ENCODE measurements around the gene CDH23. TPM values are rescaled to one million over a fixed set of nuclear protein-coding genes. Genes with fewer than 3 reads are reported as not detected.
A peak's percentile ranks its signal among the peaks of the same experiment; 100 is the strongest.

The CDH23 gene
- total RNA-seq, 8 experiments from 2014 or later, result 1.6 to 81.3 (median 3.3) TPM

GRCh38 chr10:71691405-71691804 is 294.7 kb downstream of the CDH23 start:
- Histone ChIP-seq H3K4me3 (no peak overlapping the region), H3K27ac (no peak overlapping the region), H3K4me1 (replicated peaks in 1 of 2) (peaks cover 14 to 25% of the 10 kb centered on the region in 2 donors)
- in situ Hi-C loops (cut with MboI; ENCODE audit: low pct_unique_long_range_greater_than_20kb in 2 of 9, low sequenced_read_pairs in 9 of 9, unreplicated experiment in 9 of 9), result no loop called here
- WGBS, 10 experiments, result 92 to 100% (median 100%) methylated on average over 1 to 2 of the region's 2 CpGs; no CpG with 5 or more reads in 7 of the 10 experiments
- ATAC-seq (replicated peaks in 6 of 8), result no peak

GRCh38 chr10:71692598-71693306 is 296.0 kb downstream of the CDH23 start:
- H3K4me3 ChIP-seq, result no peak overlapping the region
- peaks cover 8 to 14% of the 10 kb centered on the region in 2 donors for H3K4me1 ChIP-seq (replicated peaks in 1 of 2)
- ATAC-seq (replicated peaks in 6 of 8), result peak in 3 of 8 experiments; percentile 36 to 53 (median 37)
- H3K27ac ChIP-seq, result no peak overlapping the region
- in situ Hi-C loops (cut with MboI; ENCODE audit: low pct_unique_long_range_greater_than_20kb in 2 of 9, low sequenced_read_pairs in 9 of 9, unreplicated experiment in 9 of 9), result no loop called here
- WGBS, 10 experiments, result 60 to 100% (median 83%) methylated on average over 1 to 4 of the region's 7 CpGs; no CpG with 5 or more reads in 3 of the 10 experiments

- Histone ChIP-seq H3K4me3 (no peak overlapping the region), H3K27ac (no peak overlapping the region), H3K4me1 (replicated peaks in 1 of 2) (peaks cover 8 to 14% of the 10 kb centered on the region in 2 donors)
- WGBS, 10 experiments, result 0 to 100% (median 85%) methylated on average over 1 to 5 of the region's 5 CpGs
- in situ Hi-C loops (cut with MboI; ENCODE audit: low pct_unique_long_range_greater_than_20kb in 2 of 9, low sequenced_read_pairs in 9 of 9, unreplicated experiment in 9 of 9), result no loop called here
- ATAC-seq (replicated peaks in 6 of 8), result no peak
These were observed 296.7 kb downstream of the CDH23 start for GRCh38 chr10:71693377-71693776.

GRCh38 chr10:71694039-71694501 is 297.4 kb downstream of the CDH23 start:
- in situ Hi-C loops (cut with MboI; ENCODE audit: low pct_unique_long_range_greater_than_20kb in 2 of 9, low sequenced_read_pairs in 9 of 9, unreplicated experiment in 9 of 9), result no loop called here
- Histone ChIP-seq H3K4me1 (replicated peaks in 1 of 2) (peaks cover 8 to 15% of the 10 kb centered on the region in 2 donors), H3K27ac (no peak overlapping the region), H3K4me3 (no peak overlapping the region)
- ATAC-seq (replicated peaks in 6 of 8), result no peak
- WGBS, 10 experiments, result 61 to 100% (median 88%) methylated on average over 1 to 7 of the region's 18 CpGs; no CpG with 5 or more reads in 6 of the 10 experiments

- ATAC-seq (replicated peaks in 6 of 8), result peak in 1 of 8 experiments; percentile 39
- H3K4me3 ChIP-seq, result no peak overlapping the region
- 33 to 100% (median 78%) methylated on average over 1 to 10 of the region's 10 CpGs; no CpG with 5 or more reads in 4 of the 10 experiments for WGBS, 10 experiments
- H3K4me1 ChIP-seq (replicated peaks in 1 of 2), result peaks cover 8 to 18% of the 10 kb centered on the region in 2 donors
- H3K27ac ChIP-seq, result no peak overlapping the region
- in situ Hi-C loops (cut with MboI; ENCODE audit: low pct_unique_long_range_greater_than_20kb in 2 of 9, low sequenced_read_pairs in 9 of 9, unreplicated experiment in 9 of 9), result no loop called here
These were observed 297.8 kb downstream of the CDH23 start for GRCh38 chr10:71694567-71694968.

GRCh38 chr10:71695502-71696476 is 299.1 kb downstream of the CDH23 start:
- Histone ChIP-seq H3K4me3 (no peak overlapping the region), H3K4me1 (replicated peaks in 1 of 2) (peaks cover 8 to 23% of the 10 kb centered on the region in 2 donors), H3K27ac (no peak overlapping the region)
- 77 to 80% (median 80%) methylated on average over 1 to 5 of the region's 14 CpGs; no CpG with 5 or more reads in 6 of the 10 experiments for WGBS, 10 experiments
- in situ Hi-C loops (cut with MboI; ENCODE audit: low pct_unique_long_range_greater_than_20kb in 2 of 9, low sequenced_read_pairs in 9 of 9, unreplicated experiment in 9 of 9), result no loop called here
- peak in 7 of 8 experiments; percentile 18 to 41 (median 27) for ATAC-seq (replicated peaks in 6 of 8)

- ATAC-seq (replicated peaks in 6 of 8), result peak; percentile 70 to 89 (median 78)
- H3K4me3 ChIP-seq, result no peak overlapping the region
- H3K4me1 ChIP-seq (replicated peaks in 1 of 2), result peaks cover 8 to 26% of the 10 kb centered on the region in 2 donors
- in situ Hi-C loops (cut with MboI; ENCODE audit: low pct_unique_long_range_greater_than_20kb in 2 of 9, low sequenced_read_pairs in 9 of 9, unreplicated experiment in 9 of 9), result no loop called here
- 0 to 100% (median 38%) methylated on average over 1 to 5 of the region's 10 CpGs; no CpG with 5 or more reads in 4 of the 10 experiments for WGBS, 10 experiments
- no peak overlapping the region for H3K27ac ChIP-seq
These were observed 300.1 kb downstream of the CDH23 start for GRCh38 chr10:71696628-71697326.

GRCh38 chr10:71697938-71698709 is 301.4 kb downstream of the CDH23 start:
- ATAC-seq (replicated peaks in 6 of 8), result no peak
- in situ Hi-C loops (cut with MboI; ENCODE audit: low pct_unique_long_range_greater_than_20kb in 2 of 9, low sequenced_read_pairs in 9 of 9, unreplicated experiment in 9 of 9), result no loop called here
- WGBS, 10 experiments, result 0 to 76% (median 31%) methylated on average over 1 to 5 of the region's 7 CpGs; no CpG with 5 or more reads in 1 of the 10 experiments
- peaks cover 3 to 20% of the 10 kb centered on the region in 2 donors for H3K4me1 ChIP-seq (replicated peaks in 1 of 2)
- no peak overlapping the region for H3K27ac ChIP-seq
- no peak overlapping the region for H3K4me3 ChIP-seq

- no peak for ATAC-seq (replicated peaks in 6 of 8)
- 50 to 100% (median 79%) methylated on average over 1 to 5 of the region's 5 CpGs for WGBS, 10 experiments
- in situ Hi-C loops (cut with MboI; ENCODE audit: low pct_unique_long_range_greater_than_20kb in 2 of 9, low sequenced_read_pairs in 9 of 9, unreplicated experiment in 9 of 9), result no loop called here
- Histone ChIP-seq H3K27ac (no peak overlapping the region), H3K4me3 (no peak overlapping the region), H3K4me1 (replicated peaks in 1 of 2) (peaks cover 2 to 20% of the 10 kb centered on the region in 2 donors)
These were observed 302.0 kb downstream of the CDH23 start for GRCh38 chr10:71698737-71699136.

- Histone ChIP-seq H3K4me1 (replicated peaks in 1 of 2) (peaks cover 0 to 11% of the 10 kb centered on the region in 2 donors), H3K4me3 (no peak overlapping the region), H3K27ac (no peak overlapping the region)
- ATAC-seq (replicated peaks in 6 of 8), result peak in 3 of 8 experiments; percentile 6 to 21 (median 14)
- in situ Hi-C loops (cut with MboI; ENCODE audit: low pct_unique_long_range_greater_than_20kb in 2 of 9, low sequenced_read_pairs in 9 of 9, unreplicated experiment in 9 of 9), result loop anchor here in 8 of 9 experiments (10.0 to 25.0 kb wide), 5 partner anchors 314 to 396 kb away; partner anchors contain the start of genes CDH23 (in 5 of the 8) and SLC29A3 (in 5 of the 8)
- WGBS, 10 experiments, result 20 to 90% (median 67%) methylated on average over 1 to 6 of the region's 11 CpGs; no CpG with 5 or more reads in 7 of the 10 experiments
These were observed 304.1 kb downstream of the CDH23 start for GRCh38 chr10:71700731-71701368.

- in situ Hi-C loops (cut with MboI; ENCODE audit: low pct_unique_long_range_greater_than_20kb in 2 of 9, low sequenced_read_pairs in 9 of 9, unreplicated experiment in 9 of 9), result loop anchor here in 8 of 9 experiments (10.0 to 25.0 kb wide), 5 partner anchors 314 to 397 kb away; partner anchors contain the start of genes CDH23 (in 5 of the 8) and SLC29A3 (in 5 of the 8)
- H3K4me1 ChIP-seq (replicated peaks in 1 of 2), result peaks cover 0 to 11% of the 10 kb centered on the region in 2 donors
- no peak overlapping the region for H3K4me3 ChIP-seq
- 57 to 100% (median 77%) methylated on average over 1 to 4 of the region's 11 CpGs; no CpG with 5 or more reads in 7 of the 10 experiments for WGBS, 10 experiments
- no peak overlapping the region for H3K27ac ChIP-seq
- ATAC-seq (replicated peaks in 6 of 8), result no peak
These were observed 304.9 kb downstream of the CDH23 start for GRCh38 chr10:71701496-71702132.

Data from motor neuron (in vitro differentiated cells).